Right atrium auricular region (tissue), 2 donors: ENCODE data around the gene ARFGAP1. TPM values are rescaled to one million over a fixed set of nuclear protein-coding genes. Genes with fewer than 3 reads are reported as not detected.
"Not testable (repeated sequence)": the region's sequence is repeated elsewhere in the genome, so short reads cannot be mapped to it uniquely, and the experiment has no call there.

ENCODE experiments used
- DNase-seq: peaks from one replicate; pipeline ENCODE4 v3.0.0-alpha.2; 2019; ENCODE audit warnings: low spot score
- H3K27ac ChIP-seq, 2 donors: fragments of 200-600 bp; sonication (generic); 1 replicate in 1 of 2; 2 replicates in 1 of 2; pipeline ENCODE4 v1.5.1; 2016 to 2019
- H3K27me3 ChIP-seq, 2 donors: fragments of 200-600 bp; sonication (generic); one replicate each; pipeline versions ENCODE4 v1.5.1 to v1.6.0; 2017 to 2019
- H3K36me3 ChIP-seq: fragments of 200-600 bp; sonication (generic); one replicate; pipeline ENCODE4 v1.5.1; 2016
- H3K4me1 ChIP-seq, 2 donors: fragments of 200-600 bp; sonication (generic); one replicate each; pipeline versions ENCODE4 v1.5.1 to v1.6.0; 2017 to 2019
- H3K4me3 ChIP-seq, 2 donors: fragments of 200-600 bp; sonication (generic); 1 replicate in 1 of 2; 2 replicates in 1 of 2; pipeline ENCODE4 v1.5.1; 2017 to 2019; ENCODE audit warnings: mild to moderate bottlenecking in 1 of 2, moderate library complexity in 1 of 2
- H3K9me3 ChIP-seq, 2 donors: fragments of 200-600 bp; sonication (generic); one replicate each; pipeline ENCODE4 v1.5.1; 2019
- total RNA-seq, 2 donors: library from RNA; depleted of rRNA; stranded (reverse); fragments of >200 nt; gene quantifications; one replicate each; pipeline ENCODE4 v1.1.0, GENCODE V29; 2016
- TF ChIP-seq, protein P1 (sequence below), 2 donors: fragments of 200-600 bp; sonication (generic); IDR thresholded peaks; one replicate each; pipeline ENCODE4 v1.5.1; 2019; ENCODE audit warnings: antibody characterized with exemption in 2 of 2

ARFGAP1 gene
- total RNA-seq, 2 donors from 2014 or later = 19.1 to 20.7 TPM

DNA sequence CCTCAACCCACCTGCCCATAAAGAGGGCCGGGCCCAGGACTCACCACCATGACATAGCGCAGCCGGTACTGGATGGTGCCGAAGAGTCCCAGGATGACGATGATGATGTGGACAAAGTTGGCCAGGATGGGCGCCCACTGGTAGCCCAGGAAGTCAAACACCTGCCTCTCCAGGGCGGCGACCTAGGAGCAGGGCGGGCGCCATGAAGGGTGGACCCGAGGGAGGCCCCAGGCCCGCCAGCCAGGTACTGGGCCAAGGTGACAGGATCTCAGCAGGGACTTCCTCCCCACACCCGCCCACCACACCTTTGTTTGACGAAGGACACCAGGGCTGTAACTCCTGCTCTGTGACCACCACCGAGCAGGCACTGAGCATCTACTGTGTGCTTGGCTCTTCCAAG, 22.7 kb upstream of the ARFGAP1 start:
- no peak overlapping the region for H3K4me3 ChIP-seq
- peaks cover 6 to 22% of the 10 kb centered on the region in 2 donors for H3K27me3 ChIP-seq
- H3K9me3 ChIP-seq = no peaks in the 10 kb centered on the region
- H3K4me1 ChIP-seq = peaks cover 0 to 20% of the 10 kb centered on the region in 2 donors
- TF ChIP-seq, protein P1, sequence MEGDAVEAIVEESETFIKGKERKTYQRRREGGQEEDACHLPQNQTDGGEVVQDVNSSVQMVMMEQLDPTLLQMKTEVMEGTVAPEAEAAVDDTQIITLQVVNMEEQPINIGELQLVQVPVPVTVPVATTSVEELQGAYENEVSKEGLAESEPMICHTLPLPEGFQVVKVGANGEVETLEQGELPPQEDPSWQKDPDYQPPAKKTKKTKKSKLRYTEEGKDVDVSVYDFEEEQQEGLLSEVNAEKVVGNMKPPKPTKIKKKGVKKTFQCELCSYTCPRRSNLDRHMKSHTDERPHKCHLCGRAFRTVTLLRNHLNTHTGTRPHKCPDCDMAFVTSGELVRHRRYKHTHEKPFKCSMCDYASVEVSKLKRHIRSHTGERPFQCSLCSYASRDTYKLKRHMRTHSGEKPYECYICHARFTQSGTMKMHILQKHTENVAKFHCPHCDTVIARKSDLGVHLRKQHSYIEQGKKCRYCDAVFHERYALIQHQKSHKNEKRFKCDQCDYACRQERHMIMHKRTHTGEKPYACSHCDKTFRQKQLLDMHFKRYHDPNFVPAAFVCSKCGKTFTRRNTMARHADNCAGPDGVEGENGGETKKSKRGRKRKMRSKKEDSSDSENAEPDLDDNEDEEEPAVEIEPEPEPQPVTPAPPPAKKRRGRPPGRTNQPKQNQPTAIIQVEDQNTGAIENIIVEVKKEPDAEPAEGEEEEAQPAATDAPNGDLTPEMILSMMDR (IDR thresholded peaks at IDR 0.05) = no peak
- H3K27ac ChIP-seq = no peak overlapping the region
- no peaks in the 10 kb centered on the region for H3K36me3 ChIP-seq
- DNase-seq = no peak

DNA sequence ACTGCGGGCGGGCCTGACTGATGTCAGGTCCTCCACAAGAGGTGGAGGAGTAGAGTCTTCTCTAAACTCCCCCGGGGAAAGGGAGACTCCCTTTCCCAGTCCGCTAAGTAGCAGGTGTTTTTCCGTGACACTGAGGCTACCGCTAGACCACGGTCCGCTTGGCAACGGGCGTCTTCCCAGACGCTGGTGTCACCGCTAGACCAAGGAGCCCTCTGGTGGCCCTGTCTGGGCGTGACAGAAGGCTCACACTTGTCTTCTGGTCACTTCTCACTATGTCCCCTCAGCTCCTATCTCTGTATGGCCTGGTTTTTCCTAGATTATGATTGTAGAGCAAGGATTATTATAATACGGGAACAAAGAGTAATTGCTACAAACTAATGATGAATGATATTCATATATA, 21.3 kb upstream of the ARFGAP1 start:
- not testable (repeated sequence) for H3K9me3 ChIP-seq, H3K36me3 ChIP-seq, H3K4me3 ChIP-seq, H3K27ac ChIP-seq, DNase-seq
- TF ChIP-seq, protein P1 (IDR thresholded peaks at IDR 0.05) = peak in 1 of 2 donors; percentile 13
- Histone ChIP-seq H3K27me3 (peaks cover 8 to 29% of the 10 kb centered on the region in 2 donors), H3K4me1 (peaks cover 0 to 20% of the 10 kb centered on the region in 2 donors)

DNA sequence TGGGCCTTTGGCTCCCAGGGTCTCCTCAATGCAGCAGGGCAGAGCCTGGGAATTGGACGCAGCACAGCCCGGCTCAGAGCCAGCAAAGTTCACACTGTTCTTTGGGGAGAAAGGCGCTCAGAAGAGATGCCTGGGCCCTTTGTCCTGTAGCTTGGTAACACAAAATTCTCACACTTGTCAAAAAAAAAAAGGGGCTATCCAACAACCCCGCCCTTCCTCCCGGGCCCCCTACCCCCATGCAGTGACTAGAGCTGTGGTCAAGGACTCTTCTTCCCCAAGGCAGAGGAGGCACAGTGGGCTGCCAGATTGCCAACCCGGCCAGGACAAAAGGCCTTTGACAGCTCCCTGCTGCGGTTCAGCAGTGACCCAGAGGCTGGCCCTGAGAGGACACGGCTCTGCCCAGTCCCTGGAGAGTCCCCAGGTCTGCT, 20.3 kb upstream of the ARFGAP1 start:
- Histone ChIP-seq H3K27ac (no peak overlapping the region), H3K4me1 (peaks cover 0 to 20% of the 10 kb centered on the region in 2 donors), H3K27me3 (peaks cover 8 to 29% of the 10 kb centered on the region in 2 donors), H3K4me3 (no peak overlapping the region), H3K36me3 (no peaks in the 10 kb centered on the region), H3K9me3 (no peaks in the 10 kb centered on the region)
- DNase-seq = no peak
- TF ChIP-seq, protein P1 (IDR thresholded peaks at IDR 0.05) = no peak

GRCh38 chr20:63253065-63253437, 19.6 kb upstream of the ARFGAP1 start:
- no peak for DNase-seq
- no peak overlapping the region for H3K27ac ChIP-seq
- no peaks in the 10 kb centered on the region for H3K9me3 ChIP-seq
- peaks cover 7 to 29% of the 10 kb centered on the region in 2 donors for H3K27me3 ChIP-seq
- H3K36me3 ChIP-seq = no peaks in the 10 kb centered on the region
- H3K4me1 ChIP-seq = peaks cover 0 to 20% of the 10 kb centered on the region in 2 donors
- TF ChIP-seq, protein P1 (IDR thresholded peaks at IDR 0.05) = no peak
- peak overlapping the region in 1 of 2 donors; percentile 45 for H3K4me3 ChIP-seq

- H3K27ac ChIP-seq = no peak overlapping the region
- peak overlapping the region; percentile 9 to 45 for H3K4me3 ChIP-seq
- no peak for DNase-seq
- TF ChIP-seq, protein P1 (IDR thresholded peaks at IDR 0.05) = no peak
- peaks cover 5 to 29% of the 10 kb centered on the region in 2 donors for H3K27me3 ChIP-seq
- H3K4me1 ChIP-seq = peaks cover 0 to 20% of the 10 kb centered on the region in 2 donors
- H3K9me3 ChIP-seq = no peaks in the 10 kb centered on the region
- H3K36me3 ChIP-seq = no peaks in the 10 kb centered on the region
Observed at GRCh38 chr20:63253438-63254231, 19.0 kb upstream of the ARFGAP1 start.
